DND-41 (cell line): ENCODE results near the gene PRR5L.

Experiments
- EZH2 ChIP-seq: IDR thresholded peaks from 3 replicates; pipeline ENCODE4 v1.6.1; 2012; ENCODE audit warnings: borderline replicate concordance, low read depth, mild to moderate bottlenecking, moderate library complexity, low read length, inconsistent platforms; ENCODE audit not compliant: severe bottlenecking
- TF ChIP-seq, protein P1 (sequence below): IDR thresholded peaks from 2 replicates; pipeline ENCODE4 v1.5.1; 2012; ENCODE audit warnings: borderline replicate concordance, low read length, moderate library complexity, mild to moderate bottlenecking; ENCODE audit not compliant: poor library complexity, severe bottlenecking; ENCODE audit errors: extremely low read depth

DNA sequence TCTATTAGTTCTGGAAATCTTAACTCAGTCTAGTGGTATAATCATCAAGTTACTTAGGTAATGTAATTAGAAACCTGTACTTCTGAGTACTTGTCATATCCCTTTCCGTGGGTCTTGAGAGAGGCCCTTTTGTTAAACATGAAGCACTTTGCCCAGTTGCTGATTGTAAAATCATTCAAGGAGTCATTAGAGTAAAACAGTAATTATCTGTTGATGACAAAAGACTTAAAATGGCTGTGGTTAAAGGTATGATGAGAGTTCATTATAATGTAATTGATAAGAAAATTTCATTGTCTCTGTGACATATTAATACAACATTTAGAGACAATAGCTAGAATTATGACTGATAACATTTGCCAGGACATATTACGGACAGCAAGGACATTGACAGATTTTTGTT is 34.3 kb downstream of the PRR5L start:
- TF ChIP-seq, protein P1, sequence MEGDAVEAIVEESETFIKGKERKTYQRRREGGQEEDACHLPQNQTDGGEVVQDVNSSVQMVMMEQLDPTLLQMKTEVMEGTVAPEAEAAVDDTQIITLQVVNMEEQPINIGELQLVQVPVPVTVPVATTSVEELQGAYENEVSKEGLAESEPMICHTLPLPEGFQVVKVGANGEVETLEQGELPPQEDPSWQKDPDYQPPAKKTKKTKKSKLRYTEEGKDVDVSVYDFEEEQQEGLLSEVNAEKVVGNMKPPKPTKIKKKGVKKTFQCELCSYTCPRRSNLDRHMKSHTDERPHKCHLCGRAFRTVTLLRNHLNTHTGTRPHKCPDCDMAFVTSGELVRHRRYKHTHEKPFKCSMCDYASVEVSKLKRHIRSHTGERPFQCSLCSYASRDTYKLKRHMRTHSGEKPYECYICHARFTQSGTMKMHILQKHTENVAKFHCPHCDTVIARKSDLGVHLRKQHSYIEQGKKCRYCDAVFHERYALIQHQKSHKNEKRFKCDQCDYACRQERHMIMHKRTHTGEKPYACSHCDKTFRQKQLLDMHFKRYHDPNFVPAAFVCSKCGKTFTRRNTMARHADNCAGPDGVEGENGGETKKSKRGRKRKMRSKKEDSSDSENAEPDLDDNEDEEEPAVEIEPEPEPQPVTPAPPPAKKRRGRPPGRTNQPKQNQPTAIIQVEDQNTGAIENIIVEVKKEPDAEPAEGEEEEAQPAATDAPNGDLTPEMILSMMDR: no peak
- TF ChIP-seq EZH2: no peak
